K562 (cell line): ENCODE data around the gene MICALL2. TPM values are rescaled to one million over a fixed set of nuclear protein-coding genes. Genes with fewer than 3 reads are reported as not detected.

Source experiments
- ATAC-seq: fragments of 200-7000 bp; cut with Tn5 transposase; 3 replicates; pipeline ENCODE4 v1.9.1; 2020; ENCODE audit warnings: moderate library complexity
- BruUV-seq: library from RNA; stranded (reverse); fragments of 400-500 nt; replicated peaks from 2 replicates; lab custom pipeline; 2021; lab: Mats Ljungman, UMichigan
- CTCF ChIA-PET: fragments of 300-600 bp; formaldehyde crosslinking; extraction: SDS; loops from one replicate; lab custom pipeline; 2021; ENCODE audit warnings: low intra/inter-chr PET ratio; lab: Yijun Ruan, JAX
- POLR2A ChIA-PET: fragments of 300-600, 350-650 bp; sonication (Branson Sonifier 250); formaldehyde crosslinking; extraction: SDS; loops from one replicate; lab custom pipeline; 2021; ENCODE audit warnings: antibody characterized with exemption, inconsistent platforms; lab: Yijun Ruan, JAX
- DNase-seq, 4 experiments: peaks; one replicate each; pipeline versions ENCODE4 v3.0.0 to v3.0.0-alpha.2; 2011 to 2018; ENCODE audit warnings: low spot score in 3 of 4, mixed read lengths in 3 of 4; ENCODE audit errors: extremely low read depth in 1 of 4
- FAIRE-seq: peaks from 2 replicates; lab custom pipeline; 2011; peaks lifted over from hg19 to GRCh38; lab: Jason Lieb, UNC
- H2AFZ ChIP-seq: 2 replicates; pipeline ENCODE4 v1.6.0; 2011; ENCODE audit warnings: low read depth, low read length, control low read depth, inconsistent platforms
- H3K27ac ChIP-seq: fragments of 200-600 bp; 3 replicates; pipeline ENCODE4 v1.8.0; 2011; ENCODE audit warnings: low read depth, mild to moderate bottlenecking, control low read depth, inconsistent platforms, low read length, moderate library complexity, mixed read lengths; ENCODE audit errors: extremely low read depth
- H3K27me3 ChIP-seq, 2 experiments: fragments of 300-600 bp in 1 of 2; 2 replicates in 1 of 2; 3 replicates in 1 of 2; pipeline versions ENCODE4 v1.6.0 to v1.8.0; 2011; ENCODE audit warnings: inconsistent platforms in 2 of 2, low read length in 2 of 2, mild to moderate bottlenecking in 1 of 2, mixed read lengths in 1 of 2, moderate library complexity in 1 of 2; ENCODE audit not compliant: control insufficient read depth in 2 of 2, insufficient read depth in 2 of 2
- H3K36me3 ChIP-seq: fragments of 300-600 bp; 3 replicates; pipeline ENCODE4 v1.8.0; 2011; ENCODE audit warnings: mild to moderate bottlenecking, low read length, inconsistent platforms; ENCODE audit not compliant: control insufficient read depth, insufficient read depth
- H3K4me1 ChIP-seq, 2 experiments: fragments of 200-600 bp in 1 of 2; replicated peaks in 1 of 2; 2 replicates in 1 of 2; 3 replicates in 1 of 2; pipeline versions ENCODE4 v1.5.1 to v1.8.0; 2011; ENCODE audit warnings: inconsistent platforms in 2 of 2, low read length in 2 of 2, mild to moderate bottlenecking in 1 of 2, mixed read lengths in 1 of 2, moderate library complexity in 1 of 2; ENCODE audit not compliant: control insufficient read depth in 2 of 2, insufficient read depth in 2 of 2
- H3K4me2 ChIP-seq: 2 replicates; pipeline ENCODE4 v1.6.1; 2011; ENCODE audit warnings: low read length, control low read depth, inconsistent platforms, mixed read lengths; ENCODE audit not compliant: insufficient read depth
- H3K4me3 ChIP-seq: fragments of 200-600 bp; sonication (generic), shearing (Covaris generic); 2 replicates; pipeline ENCODE4 v1.5.1; 2016; ENCODE audit warnings: control low read depth, inconsistent platforms
- H3K79me2 ChIP-seq: fragments of 200-600 bp; 3 replicates; pipeline ENCODE4 v1.8.0; 2011; ENCODE audit warnings: low read length, inconsistent platforms; ENCODE audit not compliant: control insufficient read depth, insufficient read depth
- H3K9ac ChIP-seq, 2 experiments: 2 replicates each; pipeline versions ENCODE4 v1.6.0 to v1.6.1; 2011; ENCODE audit warnings: low read depth in 2 of 2, low read length in 2 of 2, control low read depth in 1 of 2, inconsistent platforms in 1 of 2, mild to moderate bottlenecking in 1 of 2, mixed read lengths in 1 of 2; ENCODE audit not compliant: insufficient read depth in 1 of 2
- H3K9me1 ChIP-seq: one replicate; pipeline ENCODE4 v1.6.0; 2011; ENCODE audit warnings: inconsistent platforms, mild to moderate bottlenecking, low read length, moderate library complexity; ENCODE audit not compliant: control insufficient read depth, insufficient read depth
- H3K9me3 ChIP-seq: replicated peaks from 2 replicates; pipeline ENCODE4 v1.5.1; 2011; ENCODE audit warnings: low read depth, low read length, inconsistent platforms; ENCODE audit not compliant: control insufficient read depth, insufficient read depth
- H4K20me1 ChIP-seq: replicated peaks from 2 replicates; pipeline ENCODE4 v1.6.1; 2011; ENCODE audit warnings: low read length, inconsistent platforms, mixed read lengths; ENCODE audit not compliant: control insufficient read depth, insufficient read depth
- BCOR ChIP-seq: fragments of 450-650 bp; IDR thresholded peaks from 2 replicates; pipeline ENCODE4 v1.6.1; 2016
- CSDE1 ChIP-seq, 2 experiments: fragments of 450-650 bp; IDR thresholded peaks; 2 replicates each; pipeline ENCODE4 v1.6.1; 2016; ENCODE audit warnings: mild to moderate bottlenecking in 1 of 2
- CTCF ChIP-seq, 3 experiments: IDR thresholded peaks in 2 of 3; conservative IDR thresholded peaks in 1 of 3; 2 replicates each; pipeline ENCODE4 v1.5.1; 2011 to 2012; ENCODE audit warnings: low read length in 3 of 3, mild to moderate bottlenecking in 3 of 3, control low read depth in 2 of 3, improper control_type of control experiment in 1 of 3, inconsistent platforms in 1 of 3, low read depth in 1 of 3, mixed read lengths in 1 of 3, moderate library complexity in 1 of 3; ENCODE audit not compliant: insufficient read depth in 2 of 3
- HBP1 ChIP-seq: fragments of 450-650 bp; formaldehyde crosslinking; IDR thresholded peaks from 2 replicates; pipeline ENCODE4 v1.4.0; 2022; ENCODE audit warnings: missing genetic modification characterization
- HMGN3 ChIP-seq: IDR thresholded peaks from 2 replicates; pipeline ENCODE4 v1.6.1; 2011; ENCODE audit warnings: borderline replicate concordance, low read depth, mild to moderate bottlenecking, mixed read lengths, low read length; ENCODE audit not compliant: insufficient read length; ENCODE audit errors: extremely low read depth
- HSF4 ChIP-seq: fragments of 250-450 bp; sonication (Bioruptor Pico); IDR thresholded peaks from 2 replicates; pipeline ENCODE4 v2.1.2; 2022; ENCODE audit warnings: mild to moderate bottlenecking, moderate library complexity, borderline replicate concordance
- KHSRP ChIP-seq: fragments of 450-650 bp; IDR thresholded peaks from 2 replicates; pipeline ENCODE4 v1.6.1; 2017
- NKRF ChIP-seq: fragments of 450-650 bp; IDR thresholded peaks from 2 replicates; pipeline ENCODE4 v1.6.1; 2016; ENCODE audit warnings: borderline replicate concordance
- PCBP1 ChIP-seq: fragments of 200-400 bp; formaldehyde crosslinking; IDR thresholded peaks from 2 replicates; pipeline ENCODE4 v1.6.1; 2018; ENCODE audit warnings: mild to moderate bottlenecking, low read depth, low read length; ENCODE audit not compliant: poor library complexity, severe bottlenecking
- PHF8 ChIP-seq: fragments of 200-600 bp; sonication (generic); IDR thresholded peaks from 2 replicates; pipeline ENCODE4 v1.6.1; 2012; ENCODE audit warnings: mixed run types, mild to moderate bottlenecking, inconsistent platforms, low read length, moderate library complexity, borderline replicate concordance
- POLR2G ChIP-seq: fragments of 200-400 bp; formaldehyde crosslinking; IDR thresholded peaks from 2 replicates; pipeline ENCODE4 v1.6.1; 2017; ENCODE audit warnings: low read depth, mild to moderate bottlenecking, antibody characterized with exemption, low read length, moderate library complexity
- SUPT5H ChIP-seq: fragments of 450-650 bp; IDR thresholded peaks from 2 replicates; pipeline ENCODE4 v1.6.1; 2016
- TBP ChIP-seq: optimal IDR thresholded peaks from 2 replicates; pipeline ENCODE3; 2011; ENCODE audit warnings: low read depth, low read length, improper control_type of control experiment
- VEZF1 ChIP-seq: fragments of 200-800 bp; sonication (Bioruptor generic); IDR thresholded peaks from 2 replicates; pipeline ENCODE4 v1.6.1; 2017; ENCODE audit warnings: missing genetic modification characterization, missing compliant biosample characterization
- ZFX ChIP-seq: sonication (generic); formaldehyde crosslinking; IDR thresholded peaks from 2 replicates; pipeline ENCODE4 v1.8.0; 2022; ENCODE audit warnings: mild to moderate bottlenecking, missing genetic modification reagents, moderate library complexity
- WGBS: fragments of 100-300 bp; shearing (Covaris generic); methylation state at CpG from one replicate; pipeline ENCODE4 v1.1.6; 2016; ENCODE audit warnings: low coverage, mixed read lengths; ENCODE audit not compliant: insufficient coverage; ENCODE audit errors: missing lambda C conversion rate; 5-methylcytosine and 5-hydroxymethylcytosine counted together
- in situ Hi-C: fragments of 300-500 bp; cut with MboI; formaldehyde crosslinking; loops from 4 replicates; pipeline ENCODE4 v1.15.0; 2018; ENCODE audit warnings: inconsistent platforms, mixed read lengths
- intact Hi-C: fragments of 100-400 bp; cut with micrococcal nuclease; formaldehyde crosslinking; loops from 2 replicates; pipeline ENCODE4 v1.14.2; 2022
- polyA plus RNA-seq, 8 experiments: library from polyadenylated mRNA; depleted of rRNA in 4 of 8; stranded (reverse) in 5 of 8; unstranded in 3 of 8; fragments of >200 nt; fragmentation: Nextera tagmentation in 2 of 8; fragmentation: Illumina TruSeq in 1 of 8; extraction: Ambion mirVana in 2 of 8; extraction: Trizol in 1 of 8; gene quantifications; 2 replicates each; pipeline versions ENCODE4 v1.2.1 to v1.2.3, GENCODE V29; 2011 to 2014; ENCODE audit warnings: inconsistent platforms in 1 of 8, missing spikeins in 1 of 8
- total RNA-seq, 7 experiments: library from RNA; depleted of rRNA in 6 of 7; stranded (reverse); fragments of >200 nt in 6 of 7; fragmentation: Illumina TruSeq in 2 of 7; extraction: Trizol in 2 of 7; gene quantifications; 2 replicates each; pipeline versions ENCODE4 v1.2.1 to v1.2.3, GENCODE V29; 2011 to 2021; ENCODE audit warnings: low replicate concordance in 1 of 7

The MICALL2 gene
- total and polyA plus RNA-seq, 9 of the 15 experiments (the other 6 are each of a cell fraction or from before 2014, with no cell fraction given): 1.8 to 103 (median 17.0) TPM

GRCh38 chr7:1428941-1429501 lies 30.2 kb downstream of the MICALL2 start:
- H3K9ac ChIP-seq: peak overlapping the region; percentile 7 to 88; a peak in 3 of 4 replicates
- H3K9me1 ChIP-seq: peaks cover 3% of the 10 kb centered on the region
- peaks cover 6 to 58% of the 10 kb centered on the region in 2 experiments; a peak in 3 of 5 replicates for H3K4me1 ChIP-seq
- intact Hi-C loops (no loop called here), in situ Hi-C loops (no loop called here)
- ChIA-PET POLR2A (interaction anchor here (0.7 to 1.1 kb wide), 3 partner anchors 13 to 321 kb away, joined by 3 to 4 read pairs (median 4); no protein-coding TSS in a partner anchor), CTCF (no interaction called here)
- peak; percentile 52 for ATAC-seq
- H3K27me3 ChIP-seq: no peaks in the 10 kb centered on the region
- H3K9me3 ChIP-seq: no peaks in the 10 kb centered on the region
- H2AFZ ChIP-seq: peak overlapping the region; percentile 65
- BruUV-seq: no TSS peak
- peaks cover 12% of the 10 kb centered on the region; the same call in 1 of the 2 replicates for H4K20me1 ChIP-seq
- H3K27ac ChIP-seq: 0 out of 3 replicates have a peak overlapping the region, but pooled peaks have one; percentile 28
- H3K4me3 ChIP-seq: no peak overlapping the region
- no peak for FAIRE-seq
- H3K4me2 ChIP-seq: no peak overlapping the region
- no peaks in the 10 kb centered on the region for H3K79me2 ChIP-seq
- H3K36me3 ChIP-seq: peaks cover 2% of the 10 kb centered on the region; the same call in 1 of the 3 replicates
- DNase-seq: peak; percentile 41 to 64 (median 54)
- WGBS: 40% methylated on average over 18 of the region's 20 CpGs
- TF ChIP-seq CSDE1 (IDR thresholded peaks at IDR 0.05) (no peak), HSF4 (CRISPR knock-in tag) (no peak), POLR2G (peak; percentile 67; the same call in 1 of the 2 replicates), BCOR (no peak), NKRF (no peak), TBP (peak; percentile 23), VEZF1 (CRISPR knock-in tag) (0 out of 2 replicates have a peak, but pooled peaks have one; percentile 18), PCBP1 (peak; percentile 6), CTCF (IDR thresholded peaks at IDR 0.05 in 2 of 3, conservative IDR thresholded peaks at IDR 0.05 in 1 of 3; ENCODE audit: insufficient read depth in 2 of 3, low read depth in 1 of 3, low read length in 3 of 3) (no peak), HMGN3 (peak; percentile 45), HBP1 (no peak), ZFX (CRISPR knock-in tag) (peak; percentile 56), SUPT5H (peak; percentile 41; the same call in 1 of the 2 replicates), KHSRP (no peak), PHF8 (peak; percentile 13; the same call in 1 of the 2 replicates)
